HG03571 (cell line): ENCODE results near the gene CIAPIN1.

Source experiments
- ATAC-seq: cut with Tn5 transposase; IDR thresholded peaks from one replicate; pipeline ENCODE4 v1.9.1; 2021; ENCODE audit not compliant: unreplicated experiment

The CIAPIN1 gene

DNA sequence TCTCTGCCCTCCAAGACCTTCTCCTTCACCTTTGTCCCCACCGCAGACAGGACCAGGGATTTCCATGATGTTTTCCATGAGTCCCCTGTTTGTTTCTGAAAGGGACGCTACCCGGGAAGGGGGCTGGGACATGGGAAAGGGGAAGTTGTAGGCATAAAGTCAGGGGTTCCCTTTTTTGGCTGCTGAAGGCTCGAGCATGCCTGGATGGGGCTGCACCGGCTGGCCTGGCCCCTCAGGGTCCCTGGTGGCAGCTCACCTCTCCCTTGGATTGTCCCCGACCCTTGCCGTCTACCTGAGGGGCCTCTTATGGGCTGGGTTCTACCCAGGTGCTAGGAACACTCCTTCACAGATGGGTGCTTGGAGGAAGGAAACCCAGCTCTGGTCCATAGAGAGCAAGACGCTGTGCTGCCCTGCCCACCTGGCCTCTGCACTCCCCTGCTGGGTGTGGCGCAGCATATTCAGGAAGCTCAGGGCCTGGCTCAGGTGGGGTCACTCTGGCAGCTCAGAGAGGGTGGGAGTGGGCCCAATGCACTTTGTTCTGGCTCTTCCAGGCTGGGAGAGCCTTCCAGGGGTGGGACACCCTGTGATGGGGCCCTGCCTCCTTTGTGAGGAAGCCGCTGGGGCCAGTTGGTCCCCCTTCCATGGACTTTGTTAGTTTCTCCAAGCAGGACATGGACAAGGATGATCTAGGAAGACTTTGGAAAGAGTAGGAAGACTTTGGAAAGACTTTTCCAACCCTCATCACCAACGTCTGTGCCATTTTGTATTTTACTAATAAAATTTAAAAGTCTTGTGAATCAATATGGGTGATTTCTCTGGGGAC lies 62.7 kb downstream of the CIAPIN1 start:
- no peak for ATAC-seq

- ATAC-seq: no peak
Observed at GRCh38 chr16:57383276-57384247, 63.6 kb downstream of the CIAPIN1 start.

- ATAC-seq: no peak
Observed at GRCh38 chr16:57382535-57383275, 64.5 kb downstream of the CIAPIN1 start.

GRCh38 chr16:57381791-57382534 lies 65.2 kb downstream of the CIAPIN1 start:
- no peak for ATAC-seq

DNA sequence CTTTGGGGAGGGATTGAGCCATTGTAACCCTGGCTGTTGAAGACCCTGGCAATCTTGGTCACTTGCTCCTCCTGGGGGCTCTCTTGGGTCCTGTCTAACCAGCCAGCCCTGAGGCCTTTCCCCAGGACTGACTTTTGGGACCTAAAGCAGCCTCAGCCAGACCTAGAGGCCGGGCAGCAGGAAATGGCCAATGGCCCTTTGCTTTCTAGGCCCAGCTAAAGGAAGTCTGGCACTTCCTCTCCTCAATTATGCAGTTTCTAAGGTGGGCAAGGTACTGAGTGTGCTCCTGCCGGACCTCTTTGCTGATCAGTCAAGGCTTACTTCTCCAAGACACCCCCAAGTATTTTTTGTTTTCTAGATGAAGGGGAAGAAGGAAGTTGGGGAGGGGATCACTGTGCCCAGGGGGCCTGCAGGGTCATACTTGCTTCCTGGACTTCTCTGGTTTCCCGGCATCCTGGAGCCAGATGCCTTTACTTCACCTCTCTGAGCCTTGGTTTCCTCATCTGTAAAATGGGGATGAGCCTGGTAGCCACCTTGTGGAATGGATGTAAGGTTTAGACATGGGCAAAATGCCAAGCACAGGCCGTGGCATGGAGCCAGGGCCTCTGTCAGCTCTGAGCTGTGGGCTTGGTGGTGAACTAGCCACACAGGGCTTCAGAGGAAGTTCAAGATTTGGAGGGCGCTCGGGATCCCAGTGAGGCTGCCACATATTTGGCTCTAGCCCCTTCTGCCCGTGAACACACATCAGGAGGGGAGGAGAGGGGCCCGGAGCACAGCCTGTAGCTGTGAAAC lies 66.3 kb downstream of the CIAPIN1 start:
- no peak for ATAC-seq

- ATAC-seq: no peak
Observed at GRCh38 chr16:57379579-57379978, 67.6 kb downstream of the CIAPIN1 start.
